Measurements from ENCODE around the gene EHMT1.

EHMT1 gene

DNA sequence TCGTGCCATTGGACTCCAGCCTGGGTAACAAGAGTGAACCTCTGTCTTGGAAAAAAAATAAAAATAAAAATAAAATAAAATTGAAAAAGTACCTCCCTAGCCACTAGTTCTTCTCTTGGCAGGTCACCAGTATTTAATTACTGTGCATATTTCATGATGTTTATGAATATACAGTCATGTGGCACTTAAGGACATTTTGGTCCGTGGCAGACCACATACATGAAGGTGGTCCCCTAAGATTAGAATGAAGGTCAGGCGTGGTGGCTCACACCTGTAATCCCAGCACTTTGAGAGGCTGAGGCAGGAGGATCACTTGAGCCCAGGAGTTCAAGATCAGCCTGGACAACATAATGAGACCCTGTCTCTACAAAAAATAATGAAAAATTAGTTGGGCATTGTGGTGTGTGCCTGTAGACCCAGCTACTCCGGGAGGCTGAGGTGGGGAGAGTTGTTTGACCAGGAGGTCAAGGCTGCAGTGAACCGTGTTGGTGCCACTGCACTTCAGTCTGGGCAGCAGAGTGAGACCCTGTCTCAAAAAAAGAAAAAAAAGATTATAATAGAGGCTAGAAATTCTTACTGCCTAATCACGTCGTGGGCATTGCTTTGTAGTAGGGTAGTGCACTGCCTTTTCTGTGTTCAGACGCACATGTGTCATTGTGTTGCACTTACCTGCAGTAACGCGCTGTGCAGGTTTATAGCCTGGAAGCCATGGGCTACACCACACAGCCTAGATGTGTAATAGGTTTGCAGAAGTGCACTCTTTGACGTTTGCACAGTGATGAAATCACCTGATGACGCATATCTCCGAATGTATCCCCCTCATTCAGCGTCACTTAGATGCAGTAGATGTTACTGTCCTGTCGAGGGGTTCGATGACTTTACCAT is 12.8 kb downstream of the EHMT1 start:
- Histone ChIP-seq H3K4me3 (ENCODE audit: insufficient read depth, low read depth, low read length) (no peak overlapping the region), H3K27ac (ENCODE audit: insufficient read depth, low read depth, low read length, poor library complexity, severe bottlenecking) (no peak overlapping the region)
- WGBS, 2 experiments: 94 to 95% methylated on average over 16 of the region's 16 CpGs

GRCh38 chr9:137632230-137633161 is 13.7 kb downstream of the EHMT1 start:
- 92 to 93% methylated on average over 23 of the region's 23 CpGs for WGBS, 2 experiments
- Histone ChIP-seq H3K4me1 (ENCODE audit: control insufficient read depth, insufficient read depth, low read length) (no peaks in the 10 kb centered on the region), H3K36me3 (ENCODE audit: control insufficient read depth, insufficient read depth, low read length) (no peaks in the 10 kb centered on the region), H3K27me3 (ENCODE audit: control insufficient read depth, insufficient read depth, low read length, poor library complexity, severe bottlenecking) (no peaks in the 10 kb centered on the region), H3K9me3 (ENCODE audit: control insufficient read depth, low read length) (no peaks in the 10 kb centered on the region), H3K4me3 (ENCODE audit: insufficient read depth, low read depth, low read length) (no peak overlapping the region), H3K27ac (ENCODE audit: insufficient read depth, low read depth, low read length, poor library complexity, severe bottlenecking) (no peak overlapping the region)

More for the DNA sequence above, 12.8 kb downstream of the EHMT1 start:
- Histone ChIP-seq H3K4me1 (ENCODE audit: control insufficient read depth, insufficient read depth, low read length) (no peaks in the 10 kb centered on the region), H3K9me3 (ENCODE audit: control insufficient read depth, low read length) (no peaks in the 10 kb centered on the region), H3K27me3 (ENCODE audit: control insufficient read depth, insufficient read depth, low read length, poor library complexity, severe bottlenecking) (no peaks in the 10 kb centered on the region), H3K36me3 (ENCODE audit: control insufficient read depth, insufficient read depth, low read length) (no peaks in the 10 kb centered on the region)

- no peaks in the 10 kb centered on the region for H3K9me3 ChIP-seq (ENCODE audit: control insufficient read depth, low read length)
- H3K27ac ChIP-seq (ENCODE audit: insufficient read depth, low read depth, low read length, poor library complexity, severe bottlenecking): no peak overlapping the region
- 92 to 93% methylated on average over 5 of the region's 5 CpGs for WGBS, 2 experiments
- no peaks in the 10 kb centered on the region for H3K27me3 ChIP-seq (ENCODE audit: control insufficient read depth, insufficient read depth, low read length, poor library complexity, severe bottlenecking)
- no peaks in the 10 kb centered on the region for H3K4me1 ChIP-seq (ENCODE audit: control insufficient read depth, insufficient read depth, low read length)
- H3K4me3 ChIP-seq (ENCODE audit: insufficient read depth, low read depth, low read length): no peak overlapping the region
- H3K36me3 ChIP-seq (ENCODE audit: control insufficient read depth, insufficient read depth, low read length): no peaks in the 10 kb centered on the region
Observed at GRCh38 chr9:137634016-137634415, 15.2 kb downstream of the EHMT1 start.

DNA sequence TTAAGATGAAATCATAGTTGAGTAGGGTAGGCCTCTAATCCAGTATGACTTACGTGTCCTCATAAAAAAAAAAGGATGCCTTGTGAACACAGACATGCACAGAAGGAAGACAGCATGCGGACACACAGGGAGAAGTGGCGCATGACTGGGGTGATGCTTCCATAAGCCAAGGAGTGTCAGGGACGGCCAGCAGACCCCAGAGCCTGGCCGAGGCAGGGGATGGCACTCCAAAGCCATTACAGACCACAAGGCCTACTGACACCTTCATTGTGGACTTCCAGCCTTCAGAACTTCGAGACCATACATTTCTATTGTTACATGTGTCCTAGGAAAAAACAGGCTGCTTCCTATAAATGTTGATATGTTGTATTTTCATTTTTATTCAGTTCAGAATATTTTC is 19.9 kb downstream of the EHMT1 start:
- Histone ChIP-seq H3K9me3 (ENCODE audit: control insufficient read depth, low read length) (no peaks in the 10 kb centered on the region), H3K27me3 (ENCODE audit: control insufficient read depth, insufficient read depth, low read length, poor library complexity, severe bottlenecking) (no peaks in the 10 kb centered on the region), H3K27ac (ENCODE audit: insufficient read depth, low read depth, low read length, poor library complexity, severe bottlenecking) (no peak overlapping the region), H3K4me1 (ENCODE audit: control insufficient read depth, insufficient read depth, low read length) (no peaks in the 10 kb centered on the region), H3K4me3 (ENCODE audit: insufficient read depth, low read depth, low read length) (no peak overlapping the region), H3K36me3 (ENCODE audit: control insufficient read depth, insufficient read depth, low read length) (no peaks in the 10 kb centered on the region)
- WGBS, 2 experiments: 94 to 97% methylated on average over 6 of the region's 6 CpGs

DNA sequence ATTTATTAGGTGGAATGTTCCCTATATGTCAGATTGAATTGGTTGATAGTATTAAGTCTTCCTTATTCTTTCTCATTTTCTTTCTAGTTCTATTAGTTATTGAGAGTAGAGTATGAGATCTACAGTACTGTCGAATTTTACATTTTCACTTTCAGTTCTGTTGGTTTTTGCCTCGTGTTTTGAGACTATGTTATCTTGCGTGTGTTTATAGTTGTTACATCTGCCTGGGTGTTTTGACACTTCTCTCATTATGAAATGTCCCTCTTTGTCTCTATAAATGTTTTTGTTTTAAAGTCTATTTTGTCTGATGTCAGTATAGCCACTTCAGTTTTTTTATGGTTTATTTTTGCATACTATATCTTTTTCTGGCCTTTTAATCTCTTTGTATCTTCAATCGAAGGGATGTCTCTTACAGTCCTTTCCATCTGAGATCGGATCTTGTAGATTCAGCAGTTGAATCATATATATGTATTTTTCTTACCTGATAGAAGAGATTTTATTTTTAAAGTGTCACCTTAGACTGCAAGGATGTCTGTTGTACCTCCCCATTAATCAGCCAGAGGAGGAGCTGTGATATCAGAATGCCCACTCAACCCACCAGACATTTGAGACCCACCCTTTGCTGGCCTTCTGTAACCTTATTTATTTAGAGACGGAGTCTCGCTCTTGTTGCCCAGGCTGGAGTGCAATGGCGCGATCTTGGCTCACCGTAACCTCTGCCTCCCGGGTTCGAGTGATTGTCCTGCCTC is 20.7 kb downstream of the EHMT1 start:
- no peaks in the 10 kb centered on the region for H3K9me3 ChIP-seq (ENCODE audit: control insufficient read depth, low read length)
- H3K27ac ChIP-seq (ENCODE audit: insufficient read depth, low read depth, low read length, poor library complexity, severe bottlenecking): no peak overlapping the region
- H3K27me3 ChIP-seq (ENCODE audit: control insufficient read depth, insufficient read depth, low read length, poor library complexity, severe bottlenecking): no peaks in the 10 kb centered on the region
- 94% methylated on average over 10 to 12 of the region's 12 CpGs for WGBS, 2 experiments
- no peak overlapping the region for H3K4me3 ChIP-seq (ENCODE audit: insufficient read depth, low read depth, low read length)
- no peaks in the 10 kb centered on the region for H3K4me1 ChIP-seq (ENCODE audit: control insufficient read depth, insufficient read depth, low read length)
- H3K36me3 ChIP-seq (ENCODE audit: control insufficient read depth, insufficient read depth, low read length): no peaks in the 10 kb centered on the region

- no peak overlapping the region for H3K4me3 ChIP-seq (ENCODE audit: insufficient read depth, low read depth, low read length)
- no peaks in the 10 kb centered on the region for H3K36me3 ChIP-seq (ENCODE audit: control insufficient read depth, insufficient read depth, low read length)
- H3K9me3 ChIP-seq (ENCODE audit: control insufficient read depth, low read length): no peaks in the 10 kb centered on the region
- H3K27me3 ChIP-seq (ENCODE audit: control insufficient read depth, insufficient read depth, low read length, poor library complexity, severe bottlenecking): no peaks in the 10 kb centered on the region
- no peaks in the 10 kb centered on the region for H3K4me1 ChIP-seq (ENCODE audit: control insufficient read depth, insufficient read depth, low read length)
- WGBS, 2 experiments: 96 to 98% methylated on average over 5 of the region's 5 CpGs
- H3K27ac ChIP-seq (ENCODE audit: insufficient read depth, low read depth, low read length, poor library complexity, severe bottlenecking): no peak overlapping the region
Observed at GRCh38 chr9:137640862-137641261, 22.1 kb downstream of the EHMT1 start.

DNA sequence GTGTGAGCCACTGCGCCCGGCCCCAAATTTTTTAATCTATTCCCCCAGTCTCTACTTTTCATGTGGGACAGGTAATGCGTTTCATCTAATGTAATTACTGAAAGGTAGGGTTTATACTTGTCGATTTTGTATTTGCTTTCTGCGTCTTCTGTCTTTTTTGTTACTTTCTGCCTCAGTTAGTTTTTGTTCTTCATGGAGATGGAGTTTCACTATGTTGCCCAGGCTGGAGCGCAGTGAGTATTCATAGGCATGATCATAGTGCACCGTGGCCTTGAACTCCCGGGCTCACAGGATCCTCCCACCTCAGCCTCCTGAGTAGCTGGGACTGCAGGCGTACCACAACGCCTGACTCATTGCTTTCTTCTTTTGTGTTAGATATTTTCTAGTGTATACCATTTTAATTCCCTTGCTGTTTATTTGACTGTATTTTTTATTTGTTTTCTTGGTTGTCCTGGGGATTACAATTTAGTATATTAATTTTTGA is 23.4 kb downstream of the EHMT1 start:
- 93 to 94% methylated on average over 8 to 10 of the region's 10 CpGs for WGBS, 2 experiments
- Histone ChIP-seq H3K4me1 (ENCODE audit: control insufficient read depth, insufficient read depth, low read length) (no peaks in the 10 kb centered on the region), H3K36me3 (ENCODE audit: control insufficient read depth, insufficient read depth, low read length) (no peaks in the 10 kb centered on the region), H3K27me3 (ENCODE audit: control insufficient read depth, insufficient read depth, low read length, poor library complexity, severe bottlenecking) (no peaks in the 10 kb centered on the region), H3K27ac (ENCODE audit: insufficient read depth, low read depth, low read length, poor library complexity, severe bottlenecking) (no peak overlapping the region), H3K4me3 (ENCODE audit: insufficient read depth, low read depth, low read length) (no peak overlapping the region), H3K9me3 (ENCODE audit: control insufficient read depth, low read length) (no peaks in the 10 kb centered on the region)

DNA sequence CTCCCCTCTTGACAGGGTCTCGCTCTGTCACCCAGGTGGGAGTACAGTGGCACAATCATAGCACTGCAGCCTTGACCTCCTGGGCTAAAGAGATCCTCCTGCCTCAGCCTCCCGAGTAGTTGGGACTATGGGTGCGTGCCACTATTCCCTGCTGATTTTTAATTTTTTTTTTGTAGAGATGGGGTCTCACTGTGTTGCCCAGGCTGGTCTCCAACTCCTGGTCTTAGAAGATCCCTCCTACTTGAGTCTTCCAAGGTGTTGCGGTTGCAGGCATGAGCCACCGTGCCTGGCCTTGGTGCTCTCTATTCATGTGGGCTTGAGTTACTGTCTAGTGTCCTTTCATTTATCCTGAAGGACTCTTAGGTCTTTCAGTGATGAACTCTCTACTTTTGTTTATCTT is 24.1 kb downstream of the EHMT1 start:
- no peaks in the 10 kb centered on the region for H3K27me3 ChIP-seq (ENCODE audit: control insufficient read depth, insufficient read depth, low read length, poor library complexity, severe bottlenecking)
- no peaks in the 10 kb centered on the region for H3K4me1 ChIP-seq (ENCODE audit: control insufficient read depth, insufficient read depth, low read length)
- H3K27ac ChIP-seq (ENCODE audit: insufficient read depth, low read depth, low read length, poor library complexity, severe bottlenecking): no peak overlapping the region
- H3K4me3 ChIP-seq (ENCODE audit: insufficient read depth, low read depth, low read length): no peak overlapping the region
- no peaks in the 10 kb centered on the region for H3K36me3 ChIP-seq (ENCODE audit: control insufficient read depth, insufficient read depth, low read length)
- no peaks in the 10 kb centered on the region for H3K9me3 ChIP-seq (ENCODE audit: control insufficient read depth, low read length)
- WGBS, 2 experiments: 93 to 94% methylated on average over 5 of the region's 5 CpGs

DNA sequence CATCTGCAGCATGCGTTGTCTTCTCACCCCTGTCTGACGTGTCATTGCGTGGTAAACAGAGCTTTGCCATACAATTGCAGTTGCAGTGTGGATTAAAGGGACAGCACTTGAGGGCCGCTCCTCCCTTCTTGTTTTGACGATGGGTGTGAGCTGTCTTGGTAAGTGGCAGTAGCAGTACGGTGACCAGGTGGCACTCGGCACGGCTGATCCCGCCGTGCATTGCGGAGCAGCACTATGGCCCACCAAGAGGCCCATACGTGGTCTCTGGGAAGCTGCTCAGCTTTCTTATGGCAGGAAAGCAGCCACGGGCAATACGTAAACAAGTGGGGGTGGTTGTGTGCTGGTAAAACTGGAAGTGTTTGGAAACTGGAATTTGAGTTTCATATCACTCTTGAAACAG is 25.1 kb downstream of the EHMT1 start:
- Histone ChIP-seq H3K27me3 (ENCODE audit: control insufficient read depth, insufficient read depth, low read length, poor library complexity, severe bottlenecking) (no peaks in the 10 kb centered on the region), H3K36me3 (ENCODE audit: control insufficient read depth, insufficient read depth, low read length) (no peaks in the 10 kb centered on the region), H3K9me3 (ENCODE audit: control insufficient read depth, low read length) (no peaks in the 10 kb centered on the region), H3K27ac (ENCODE audit: insufficient read depth, low read depth, low read length, poor library complexity, severe bottlenecking) (no peak overlapping the region), H3K4me1 (ENCODE audit: control insufficient read depth, insufficient read depth, low read length) (no peaks in the 10 kb centered on the region), H3K4me3 (ENCODE audit: insufficient read depth, low read depth, low read length) (no peak overlapping the region)
- WGBS, 2 experiments: 94 to 97% methylated on average over 14 of the region's 14 CpGs
